Activated gamma-delta T cell (primary cell): ENCODE data around the gene GPD1.

ENCODE experiments used
- DNase-seq: peaks from one replicate; lab custom pipeline; 2025; lab: John Stamatoyannopoulos, UW

The GPD1 gene

GRCh38 chr12:50101663-50102062 is 2.1 kb upstream of the GPD1 start:
- no peak for DNase-seq

GRCh38 chr12:50102131-50102531 is 1.7 kb upstream of the GPD1 start:
- no peak for DNase-seq

GRCh38 chr12:50102646-50103309 is 1.0 kb upstream of the GPD1 start:
- DNase-seq: no peak

DNA sequence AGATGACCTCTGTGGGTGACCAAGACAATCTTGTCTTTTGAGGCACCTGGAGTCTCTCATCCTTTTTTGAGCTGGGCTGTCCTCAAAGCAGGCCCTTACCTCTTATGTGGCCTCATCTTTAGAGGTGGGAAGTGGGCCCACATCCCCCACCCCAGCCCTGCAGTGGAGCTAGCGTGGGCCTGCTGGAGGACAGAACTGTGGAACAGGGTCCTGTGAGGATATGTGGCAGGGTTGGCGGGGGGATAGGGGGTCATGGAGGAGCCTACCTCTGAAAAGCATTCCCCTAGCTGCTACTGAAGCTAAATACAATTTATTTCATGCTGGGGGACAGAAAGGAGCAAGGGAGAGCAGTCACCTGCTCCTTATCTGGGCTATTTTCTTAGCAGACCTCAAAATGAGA is 457 bp upstream of the GPD1 start:
- no peak for DNase-seq

GRCh38 chr12:50104417-50105366 is 884 bp downstream of the GPD1 start:
- no peak for DNase-seq

DNA sequence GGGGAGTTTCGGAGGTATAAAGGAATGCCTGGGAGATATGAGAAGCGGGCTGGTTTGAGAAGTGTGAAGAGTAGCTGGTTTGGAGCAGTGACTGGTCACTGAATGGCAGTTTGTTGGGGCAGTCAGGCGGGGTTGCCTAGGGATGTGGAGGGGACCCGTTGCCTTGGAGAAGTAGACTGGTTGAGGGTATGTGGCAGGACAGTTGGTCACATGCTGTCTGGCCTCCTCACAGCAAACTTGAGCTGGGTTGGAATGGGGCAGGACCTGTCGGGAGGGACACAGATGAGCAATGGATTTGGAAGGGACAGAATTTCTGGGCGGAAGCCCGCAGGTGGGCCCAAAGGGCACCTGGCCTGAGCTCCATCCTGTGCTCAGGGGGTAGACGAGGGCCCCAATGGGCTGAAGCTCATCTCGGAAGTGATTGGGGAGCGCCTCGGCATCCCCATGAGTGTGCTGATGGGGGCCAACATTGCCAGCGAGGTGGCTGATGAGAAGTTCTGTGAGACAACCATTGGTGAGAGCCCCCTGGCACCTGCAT is 2.2 kb downstream of the GPD1 start:
- no peak for DNase-seq

DNA sequence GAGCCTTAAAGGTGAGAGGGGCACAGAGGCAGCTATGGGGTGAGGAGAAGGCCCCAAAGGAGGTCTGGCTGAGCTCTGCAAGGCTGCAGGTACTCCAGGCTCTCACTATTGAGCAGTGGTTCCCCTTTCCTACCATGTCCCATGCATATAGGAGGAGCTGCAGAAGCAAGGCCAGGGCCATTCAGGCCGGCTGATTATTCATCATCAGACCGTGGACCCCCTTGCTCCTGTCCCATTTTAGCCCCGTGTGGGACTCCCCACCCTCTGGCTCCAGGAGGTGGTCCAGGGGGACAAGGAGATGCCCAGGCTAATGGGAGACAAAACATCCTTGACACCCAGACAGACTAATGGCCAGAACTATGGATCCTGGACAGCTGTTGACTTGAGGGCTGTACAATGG is 3.1 kb downstream of the GPD1 start:
- no peak for DNase-seq

DNA sequence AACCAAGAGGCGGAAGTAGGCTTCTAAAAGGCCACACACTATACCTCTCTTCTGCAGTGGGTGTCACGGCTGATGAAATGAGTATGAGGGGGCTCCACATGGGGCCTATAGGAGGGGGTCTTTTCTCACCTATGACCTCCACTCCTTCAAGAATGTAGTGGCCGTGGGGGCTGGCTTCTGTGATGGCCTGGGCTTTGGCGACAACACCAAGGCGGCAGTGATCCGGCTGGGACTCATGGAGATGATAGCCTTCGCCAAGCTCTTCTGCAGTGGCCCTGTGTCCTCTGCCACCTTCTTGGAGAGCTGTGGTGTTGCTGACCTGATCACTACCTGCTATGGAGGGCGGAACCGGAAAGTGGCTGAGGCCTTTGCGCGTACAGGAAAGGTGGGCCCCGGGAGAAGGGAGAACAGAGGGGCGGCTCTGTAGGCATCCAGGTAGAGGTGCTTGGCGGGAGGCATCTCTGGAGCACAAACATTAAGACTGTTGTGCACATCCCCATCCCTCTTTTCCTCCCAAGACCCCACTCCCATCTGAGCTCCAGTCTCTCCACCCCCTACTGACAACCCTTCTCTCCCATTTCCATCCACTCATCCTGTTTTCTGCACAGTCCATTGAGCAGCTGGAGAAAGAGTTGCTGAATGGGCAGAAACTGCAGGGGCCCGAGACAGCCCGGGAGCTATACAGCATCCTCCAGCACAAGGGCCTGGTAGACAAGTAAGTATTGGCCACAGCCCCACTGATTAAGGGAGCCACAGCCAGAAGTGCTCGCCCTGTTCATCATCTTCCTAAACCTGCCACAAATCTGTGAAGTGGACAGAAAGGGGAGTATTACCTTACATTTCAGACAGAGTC is 3.8 kb downstream of the GPD1 start:
- DNase-seq: no peak

GRCh38 chr12:50109319-50109718 is 5.5 kb downstream of the GPD1 start:
- no peak for DNase-seq

GRCh38 chr12:50110127-50110761 is 6.4 kb downstream of the GPD1 start:
- DNase-seq: no peak

- no peak for DNase-seq
These were observed 7.0 kb downstream of the GPD1 start for GRCh38 chr12:50110762-50111351.

DNA sequence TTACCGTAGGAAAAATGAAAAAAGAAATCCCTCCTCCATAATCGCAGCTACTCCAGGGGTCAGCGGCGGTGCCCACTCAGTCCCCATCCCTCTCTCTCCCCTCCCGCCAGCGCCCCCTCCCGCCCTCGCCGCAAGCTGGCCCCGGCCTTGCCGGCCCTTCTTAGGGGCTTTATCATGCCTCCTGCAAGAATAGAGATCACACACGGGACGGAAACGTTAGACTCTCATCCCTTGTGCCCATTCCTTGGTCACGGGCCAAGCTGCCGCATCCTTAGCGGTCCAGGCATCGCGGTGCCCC is 7.5 kb downstream of the GPD1 start:
- DNase-seq: no peak

DNA sequence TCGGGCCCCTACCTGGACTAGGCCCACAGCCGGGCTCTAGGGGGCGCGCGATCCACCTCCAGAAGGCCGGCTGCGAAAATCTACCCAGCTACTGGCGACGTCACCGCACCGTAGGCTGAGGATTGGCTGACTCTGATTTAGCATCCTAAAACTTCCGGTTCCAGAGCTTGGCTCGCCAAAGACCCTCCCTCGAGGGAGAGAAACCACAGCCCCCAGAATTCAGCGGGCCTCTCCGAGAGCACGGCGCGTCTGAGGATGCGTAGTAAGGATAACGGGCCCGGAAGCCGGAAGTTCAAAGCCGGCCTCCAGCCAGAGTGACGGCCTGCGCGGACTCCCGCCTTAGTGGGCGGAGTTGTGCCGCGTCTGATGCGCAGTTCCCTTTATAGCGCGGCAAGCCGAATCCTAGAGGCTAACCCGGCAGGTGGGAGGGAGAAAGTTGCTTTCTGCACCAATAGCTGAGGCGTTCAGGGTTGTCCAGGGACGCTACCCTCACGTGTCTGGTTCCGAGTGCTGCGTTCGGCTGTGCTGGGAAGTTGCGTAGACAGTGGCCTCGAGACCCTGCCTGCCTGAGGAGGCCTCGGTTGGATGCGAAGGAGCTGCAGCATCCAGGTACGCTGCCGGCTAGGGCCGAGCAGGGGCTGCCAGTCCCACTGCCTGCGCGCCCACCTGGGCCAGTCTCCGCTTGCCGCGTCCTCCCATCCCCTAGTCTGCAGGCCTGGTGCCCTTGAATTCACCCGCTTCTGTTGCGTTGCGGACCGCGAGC is 8.1 kb downstream of the GPD1 start, which contains the start of gene COX14:
COX14 (plus strand) TSS at position 544 of the 763 bp plus-strand sequence. CDS start 7,808 bp downstream, outside the sequence.
- peak; percentile 96 for DNase-seq

DNA sequence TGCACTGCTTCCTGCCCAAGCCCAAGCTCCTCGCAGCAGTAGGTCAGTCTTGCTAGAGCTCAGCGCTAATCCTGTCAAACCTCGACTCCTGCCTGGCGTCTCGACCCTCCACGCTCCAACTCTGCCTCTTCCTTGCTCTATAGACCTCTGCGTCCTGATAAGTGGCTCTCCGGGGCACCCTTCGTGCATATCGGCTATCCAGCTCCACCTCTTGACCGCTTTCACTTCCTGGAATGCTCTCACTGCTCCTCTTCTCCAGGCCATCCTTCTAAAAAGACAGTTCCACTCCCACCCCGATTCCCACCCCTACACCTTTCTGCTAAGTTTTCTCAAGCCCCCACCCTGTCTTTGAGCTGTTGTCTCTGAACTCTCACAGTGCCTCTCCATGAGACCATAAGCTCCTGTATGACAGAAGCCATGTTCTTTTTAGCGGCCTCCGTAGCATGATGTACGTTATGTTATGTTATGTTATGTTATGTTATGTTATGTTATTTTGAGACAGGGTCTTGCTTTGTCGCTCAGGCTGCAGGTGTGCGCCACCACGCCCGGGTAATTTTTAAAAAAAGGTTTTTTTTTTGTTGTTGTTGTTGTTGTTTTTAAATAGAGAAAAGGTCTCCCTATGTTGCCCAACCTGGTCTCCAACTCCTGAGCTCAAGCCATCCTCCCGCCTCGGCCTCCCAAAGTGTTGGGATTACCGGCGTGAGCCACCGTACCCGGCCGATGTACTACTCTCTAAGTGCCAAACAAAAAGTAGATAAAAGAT is 8.8 kb downstream of the GPD1 start:
- DNase-seq: no peak

- DNase-seq: no peak
These were observed 13.3 kb downstream of the GPD1 start for GRCh38 chr12:50117057-50117622.

GRCh38 chr12:50119387-50119786 is 15.6 kb downstream of the GPD1 start:
- no peak for DNase-seq

- DNase-seq: no peak
These were observed 16.7 kb downstream of the GPD1 start for GRCh38 chr12:50120521-50120920.

- no peak for DNase-seq
These were observed 17.1 kb downstream of the GPD1 start for GRCh38 chr12:50120953-50121352.

- DNase-seq: no peak
These were observed 17.8 kb downstream of the GPD1 start for GRCh38 chr12:50121641-50122040.
